ENCODE data around the gene ZNF219.

Gene ZNF219

DNA sequence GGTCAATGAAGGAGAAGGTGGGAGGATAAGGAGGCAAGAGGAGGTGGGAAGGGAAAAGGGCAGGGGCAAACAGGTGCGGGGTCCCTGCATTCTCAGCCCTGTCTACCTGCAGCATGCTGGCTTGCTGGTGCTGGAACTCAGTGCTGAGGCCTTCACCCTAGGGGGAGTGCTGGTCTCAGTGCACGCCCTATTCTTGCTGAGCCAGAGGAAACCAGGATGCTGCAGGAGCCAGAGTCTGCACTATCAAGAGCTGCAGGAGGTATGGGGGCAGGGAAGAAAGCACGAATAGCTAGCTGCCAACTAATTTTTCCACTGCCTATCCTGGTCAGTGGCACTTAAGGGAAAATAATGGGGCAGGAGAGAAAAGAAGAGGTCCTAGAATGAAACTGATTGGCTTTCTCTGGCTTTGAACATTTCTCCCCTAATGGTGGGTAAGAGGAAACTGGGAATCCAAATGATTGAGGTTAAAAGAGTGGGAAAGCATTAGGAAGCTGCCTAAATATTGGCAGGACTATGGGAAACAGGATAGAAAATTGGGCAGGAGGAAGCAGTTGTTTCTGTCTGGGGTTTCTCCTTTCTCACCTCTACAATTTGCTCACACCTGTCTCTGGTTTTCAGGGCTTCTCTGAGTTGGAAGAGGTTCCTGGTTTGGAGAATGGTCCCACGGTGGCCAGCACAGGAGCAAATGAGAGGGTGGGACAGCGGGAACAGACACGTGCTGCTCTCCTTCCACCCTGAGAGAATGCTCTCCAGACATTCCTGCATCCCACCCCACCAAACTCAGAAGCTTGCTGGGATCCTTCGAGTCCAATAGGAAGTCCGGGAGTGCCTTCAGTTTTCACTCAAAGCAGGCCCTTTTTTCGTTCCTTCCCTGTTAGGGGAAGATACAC, 4.3 kb upstream of the ZNF219 start:
- DNase-seq (ENCODE audit: low read depth in 1 of 2, low spot score in 1 of 2): no peak

DNA sequence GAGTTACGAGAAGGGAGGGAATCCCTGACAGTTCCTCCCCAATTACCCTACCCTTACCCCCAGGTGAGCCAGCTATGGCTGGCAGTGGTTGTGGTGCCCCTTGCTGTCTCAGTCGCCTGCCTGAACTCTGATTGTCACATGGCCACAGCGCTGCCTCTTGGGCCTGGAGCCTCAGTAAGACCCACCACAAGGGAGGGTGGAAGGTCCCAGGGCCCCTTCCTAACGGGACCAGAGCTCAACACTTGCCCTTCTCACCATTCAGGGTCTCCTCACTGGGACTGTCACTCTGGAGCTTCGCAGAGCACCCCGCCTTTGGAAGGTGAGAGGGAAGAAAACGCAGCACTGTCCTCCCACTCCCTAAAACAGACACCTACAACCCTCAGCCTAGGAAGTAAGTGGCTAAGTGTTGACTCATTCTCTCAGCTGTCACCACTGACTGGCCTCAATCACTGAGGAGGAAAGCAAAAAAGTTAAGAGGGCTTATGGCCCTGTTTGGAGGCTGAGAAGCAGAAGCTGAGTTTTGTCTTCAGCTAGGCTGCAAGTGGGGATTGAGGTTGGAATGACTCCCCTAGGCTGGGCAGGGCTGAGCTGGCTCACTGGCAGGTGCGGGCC, 3.5 kb upstream of the ZNF219 start:
- DNase-seq (ENCODE audit: low read depth in 1 of 2, low spot score in 1 of 2): no peak

DNA sequence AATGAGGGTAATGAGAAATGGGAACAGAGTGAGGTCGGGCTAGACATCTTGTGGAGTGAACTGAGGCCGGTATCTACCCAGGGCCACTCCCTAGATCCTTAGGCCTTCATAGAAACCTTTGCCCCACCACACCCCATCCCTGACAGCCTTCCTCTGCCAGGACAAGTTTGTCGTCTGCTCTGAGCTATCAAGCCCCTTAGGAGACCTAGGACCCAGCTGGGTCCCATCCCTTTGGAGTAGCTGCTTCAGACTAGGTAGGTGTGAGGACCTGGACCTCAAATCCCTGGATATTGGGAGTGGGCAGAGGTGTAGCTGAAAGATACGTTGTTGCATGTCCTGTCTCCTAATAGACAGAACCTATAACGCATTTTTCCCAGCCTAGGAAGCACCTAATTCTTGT, 2.5 kb upstream of the ZNF219 start, which contains the start of gene TMEM253:
TMEM253 (plus strand) TSS at position 136 of the 400 bp plus-strand sequence. CDS start 278 bp downstream, outside the sequence.
- no peak for DNase-seq (ENCODE audit: low read depth in 1 of 2, low spot score in 1 of 2)

DNA sequence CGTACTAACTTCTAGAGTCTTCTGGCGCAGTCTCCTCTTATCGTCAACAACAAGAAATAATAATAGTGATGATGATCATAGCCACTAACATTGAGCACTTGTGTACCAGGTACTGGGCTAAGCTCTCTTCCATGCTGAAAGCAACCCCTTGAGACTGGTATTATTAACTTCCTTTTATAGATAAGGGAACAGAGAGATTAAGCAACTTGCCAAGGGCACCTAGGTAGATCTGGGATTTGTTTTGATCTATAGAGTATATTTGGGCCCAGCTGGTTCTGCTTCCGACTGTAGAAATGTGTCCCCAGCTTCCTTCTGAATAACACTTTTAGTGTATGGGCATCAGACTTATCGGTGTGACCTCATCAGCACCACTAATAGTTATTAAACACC, 1.1 kb upstream of the ZNF219 start:
- DNase-seq (ENCODE audit: low read depth in 1 of 2, low spot score in 1 of 2): no peak

DNA sequence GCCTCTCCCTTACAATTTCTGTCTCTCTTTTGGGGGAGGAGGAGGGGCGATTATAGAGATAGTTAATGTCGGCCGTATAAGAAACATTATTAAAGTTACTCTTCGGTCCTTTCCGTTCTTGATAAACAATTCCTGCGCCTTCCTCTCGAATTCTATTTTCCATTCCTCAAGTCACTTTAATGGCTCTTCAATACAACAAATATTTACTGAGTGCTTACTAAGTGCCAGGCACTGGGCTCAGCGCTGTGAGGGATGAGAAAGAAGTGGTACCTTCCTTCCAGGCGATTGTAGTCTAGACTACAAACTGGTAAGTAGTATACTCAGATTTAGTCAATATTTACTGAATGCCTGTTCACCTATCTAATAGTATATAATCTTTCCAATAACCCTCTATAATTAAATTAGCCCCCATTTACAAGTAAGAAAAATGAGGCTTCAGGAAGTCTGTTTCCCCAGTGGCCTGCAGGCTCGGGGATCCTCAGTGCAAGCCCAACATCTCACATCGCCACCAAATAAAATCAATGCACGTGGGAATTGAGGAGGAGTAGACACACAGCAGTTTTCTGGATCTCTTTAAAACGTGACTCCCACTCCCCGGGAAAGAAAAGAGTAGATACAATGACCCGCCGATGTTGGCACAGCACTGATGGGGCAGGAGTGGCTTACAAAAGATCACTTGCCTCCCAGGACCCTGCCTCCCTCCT, 589 bp upstream of the ZNF219 start:
- DNase-seq (ENCODE audit: low read depth in 1 of 2, low spot score in 1 of 2): no peak

DNA sequence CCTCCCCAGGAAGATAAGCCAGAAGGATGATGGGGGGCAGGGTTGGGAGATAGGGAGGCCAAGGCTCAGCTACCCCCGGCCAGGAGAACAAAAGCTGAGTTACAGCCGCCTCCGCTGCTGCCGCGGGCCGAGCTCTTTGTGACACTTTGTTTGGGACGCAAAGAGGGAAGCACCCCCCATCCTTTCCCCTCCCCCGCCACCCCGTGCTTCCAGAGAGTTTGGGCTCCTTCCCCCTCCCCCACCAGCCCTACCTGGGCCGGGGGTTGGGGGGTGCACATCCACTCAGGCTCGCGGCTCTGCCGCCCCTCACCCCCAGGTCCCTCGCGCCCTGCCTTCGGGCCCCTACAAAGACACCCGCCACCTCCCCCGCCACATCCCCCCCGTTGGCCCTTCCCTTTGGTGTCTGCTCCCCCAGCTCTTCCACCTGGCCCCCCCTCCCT, 799 bp downstream of the ZNF219 start:
- DNase-seq (ENCODE audit: low read depth in 1 of 2, low spot score in 1 of 2): no peak

DNA sequence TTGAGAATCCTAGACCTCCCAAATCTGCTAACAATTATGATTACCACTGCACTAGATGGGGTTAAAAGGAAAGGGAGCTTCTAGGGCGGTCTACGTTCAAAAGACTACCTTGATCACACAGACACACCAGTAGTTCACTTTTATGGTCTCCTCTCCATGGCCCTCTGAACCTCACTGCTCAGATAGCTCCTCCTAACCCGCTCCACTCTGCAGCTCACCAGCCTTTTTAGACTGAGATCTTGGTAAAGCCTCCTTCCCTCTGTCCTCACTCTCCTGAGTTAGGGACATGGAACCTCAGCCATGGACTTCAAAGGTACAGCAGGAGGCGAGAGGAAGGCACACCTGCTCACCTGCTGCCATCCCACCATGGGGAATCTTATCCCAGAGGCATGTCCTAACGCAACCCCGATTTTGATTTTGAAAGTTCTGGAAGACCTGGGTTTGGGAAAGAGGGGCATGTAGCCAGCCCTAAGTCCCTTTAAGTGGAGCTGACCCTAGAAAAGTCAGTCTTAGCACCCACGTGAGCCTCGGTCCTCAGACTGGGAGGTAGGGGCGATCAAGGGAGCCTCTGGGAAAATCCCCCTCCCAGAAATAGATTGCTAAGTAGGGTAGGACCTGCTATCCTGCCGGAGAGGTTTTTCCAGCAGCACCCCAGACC, 1.3 kb downstream of the ZNF219 start:
- DNase-seq (ENCODE audit: low read depth in 1 of 2, low spot score in 1 of 2): no peak

DNA sequence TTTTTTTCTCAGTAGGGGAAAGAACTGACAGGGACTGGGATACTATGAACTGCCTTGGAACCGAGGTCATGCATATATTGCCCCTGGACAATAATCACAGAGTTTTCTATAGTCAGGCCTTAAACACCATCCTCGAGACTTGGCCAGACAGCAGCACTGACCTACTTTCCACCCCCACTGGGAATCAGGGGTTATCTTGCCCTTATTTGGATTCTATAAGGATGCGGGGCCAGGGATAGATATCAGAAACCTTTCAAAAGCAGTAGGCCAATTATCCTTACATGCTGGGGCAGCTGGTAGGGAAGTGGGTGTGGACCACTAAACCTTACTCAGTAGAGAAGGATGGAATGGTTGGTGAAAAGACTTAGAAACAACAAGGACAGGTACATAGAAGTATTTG, 2.0 kb downstream of the ZNF219 start:
- no peak for DNase-seq (ENCODE audit: low read depth in 1 of 2, low spot score in 1 of 2)

DNA sequence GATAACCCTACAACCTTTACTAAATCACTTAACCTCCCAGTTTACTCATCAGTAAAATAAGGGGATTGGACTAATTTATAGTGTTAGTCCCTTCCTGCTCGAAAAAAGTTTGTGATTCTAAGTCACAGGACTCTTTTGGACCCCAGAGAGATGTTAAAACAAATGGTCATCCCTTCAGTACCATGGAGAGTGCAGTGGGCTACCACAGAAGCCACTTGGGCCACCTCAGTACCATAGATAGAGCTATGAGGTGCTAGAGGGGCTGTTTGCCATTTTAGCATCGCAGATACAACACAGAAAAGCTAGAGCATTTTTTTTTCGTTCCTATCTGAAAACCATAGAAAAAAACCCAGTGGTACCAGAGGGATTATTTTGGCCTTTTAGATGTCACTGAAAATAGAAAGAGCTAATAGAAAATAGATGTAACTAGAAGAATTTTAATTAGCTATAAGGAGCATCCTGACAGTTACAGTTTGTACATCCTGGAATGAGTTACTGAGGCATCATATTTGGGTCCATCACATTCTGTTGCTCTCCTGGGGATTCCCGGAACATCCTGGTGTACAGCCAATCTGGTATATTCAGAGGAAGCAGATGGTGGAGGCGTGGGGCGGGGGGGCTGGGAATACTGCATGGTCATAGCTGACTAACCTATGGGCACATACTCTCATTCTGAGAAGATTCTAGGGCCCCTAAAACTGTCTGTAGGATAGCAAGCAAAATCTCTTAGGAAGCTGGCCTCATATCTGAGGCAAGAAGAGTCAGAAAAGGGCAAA, 2.8 kb downstream of the ZNF219 start:
- DNase-seq (ENCODE audit: low read depth in 1 of 2, low spot score in 1 of 2): no peak

DNA sequence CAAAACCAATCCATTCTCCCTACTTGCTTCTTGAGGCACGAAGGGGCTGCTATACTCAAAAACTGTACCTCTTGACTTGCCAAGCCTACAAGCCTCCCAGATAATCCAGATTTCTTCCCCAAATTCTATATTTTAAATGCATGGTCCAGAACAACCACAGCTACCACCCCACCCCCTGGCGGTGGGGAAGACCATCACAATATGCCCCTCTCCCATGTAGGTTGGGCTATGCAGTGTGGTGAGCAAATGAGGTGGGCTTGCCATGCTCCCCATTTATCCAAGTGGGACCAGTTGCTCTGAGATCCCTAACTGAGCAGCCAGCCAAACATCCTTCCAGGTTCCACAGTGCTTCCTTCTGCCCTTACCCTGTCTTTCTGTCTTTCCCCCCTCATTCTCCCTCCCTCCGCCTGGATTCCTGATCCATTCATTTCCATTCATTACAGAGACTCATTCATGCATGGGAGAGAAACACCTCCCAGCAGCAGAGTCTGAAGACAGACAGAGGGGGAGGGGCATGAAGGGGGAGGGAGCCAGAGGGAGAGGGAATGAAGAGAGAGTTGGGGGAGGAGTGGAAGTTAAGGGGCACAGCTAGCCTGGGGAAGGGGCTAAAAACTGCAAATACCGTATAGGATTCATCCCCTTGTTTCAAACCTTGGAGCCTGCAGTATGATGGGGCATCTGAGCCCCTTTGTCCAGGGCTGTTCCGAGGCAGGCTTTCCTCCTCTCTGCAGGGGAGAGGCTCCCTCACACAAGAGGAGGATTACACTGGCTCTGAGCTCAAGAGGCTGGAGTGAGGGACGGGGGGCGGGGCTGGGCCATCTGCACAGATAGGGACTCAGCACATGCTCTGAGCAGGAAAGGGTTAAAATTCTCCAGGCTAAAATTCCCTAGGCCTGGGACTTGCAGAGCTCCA, 4.4 kb downstream of the ZNF219 start:
- no peak for DNase-seq (ENCODE audit: low read depth in 1 of 2, low spot score in 1 of 2)

DNA sequence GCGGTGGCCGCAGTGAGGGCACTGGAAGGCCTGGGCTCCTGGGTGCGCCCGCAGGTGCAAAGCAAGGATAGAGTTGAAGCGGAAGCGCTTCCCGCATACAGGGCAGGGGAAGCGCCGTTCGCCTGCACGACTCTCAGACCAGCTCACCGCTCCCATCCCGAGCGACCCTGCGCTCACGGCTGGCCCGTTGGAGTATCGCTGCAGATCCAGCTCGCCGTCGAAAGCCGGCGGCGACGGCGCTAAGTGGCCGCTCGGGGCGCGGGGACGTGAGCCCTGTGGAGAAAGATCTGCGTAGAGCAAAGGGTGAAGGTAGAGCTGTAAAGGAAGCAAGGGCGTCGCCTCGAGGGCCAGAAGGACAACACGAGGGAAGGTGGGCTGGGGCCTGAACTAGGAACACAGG, 5.4 kb downstream of the ZNF219 start:
- DNase-seq (ENCODE audit: low read depth in 1 of 2, low spot score in 1 of 2): no peak

DNA sequence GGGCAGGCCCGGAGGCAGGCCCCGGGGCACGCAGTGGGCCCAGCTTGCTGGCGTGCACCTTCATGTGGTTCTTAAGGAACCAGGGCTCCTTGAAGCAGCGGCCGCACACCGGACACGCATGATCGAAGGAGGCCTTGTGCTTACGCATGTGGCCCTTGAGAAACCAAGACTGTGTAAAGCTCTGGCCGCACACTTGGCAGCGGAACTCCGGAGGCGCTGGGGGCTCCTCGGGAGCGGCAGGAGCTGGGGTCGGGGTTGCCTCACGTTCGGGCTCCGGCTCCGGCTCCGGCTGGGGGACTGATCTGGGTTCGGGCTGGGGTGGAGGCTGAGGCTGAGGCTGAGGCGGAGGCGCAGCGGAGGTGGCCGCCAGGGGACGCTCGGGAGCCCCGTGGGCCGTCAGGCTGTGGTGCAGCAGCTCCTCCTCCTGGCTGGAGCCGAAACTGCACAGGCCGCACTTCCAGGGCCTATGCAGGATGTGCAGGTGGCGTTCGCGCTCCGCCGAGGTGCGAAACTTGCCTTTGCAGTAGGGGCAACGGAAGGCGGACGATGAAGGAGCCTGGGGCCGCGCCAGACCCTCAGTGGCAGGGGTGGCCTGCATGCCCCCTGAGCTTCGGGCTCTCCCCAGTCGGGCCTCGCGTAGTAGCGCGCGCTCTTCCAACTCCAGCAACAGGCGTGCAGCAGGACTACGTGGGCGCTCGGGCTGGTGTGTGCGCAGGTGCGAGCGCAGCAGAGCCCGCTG, 6.0 kb downstream of the ZNF219 start:
- peak; percentile 86 to 92 for DNase-seq (ENCODE audit: low read depth in 1 of 2, low spot score in 1 of 2)

DNA sequence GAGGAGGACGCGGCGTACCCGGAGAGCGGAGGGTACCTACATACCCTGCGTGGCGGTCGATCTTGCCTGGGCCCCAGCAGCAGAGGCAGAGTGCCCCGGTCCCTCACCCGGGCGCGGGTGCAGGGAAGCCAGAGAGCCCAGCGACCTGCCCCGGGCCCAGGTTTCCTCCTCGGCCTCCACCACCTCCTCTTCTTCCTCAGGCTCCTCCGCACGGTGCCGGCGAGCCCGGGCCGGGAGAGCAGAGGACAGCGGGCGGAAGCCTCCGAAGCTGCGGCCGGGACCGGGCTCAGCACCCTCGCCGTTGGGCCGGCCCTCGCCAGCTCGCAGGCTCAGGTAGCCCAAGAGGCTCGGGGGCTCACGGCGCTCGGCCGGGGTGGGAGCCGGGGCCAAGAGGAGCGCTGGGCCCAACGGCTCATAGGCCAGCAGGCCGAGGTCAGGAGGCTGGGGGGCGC, 6.6 kb downstream of the ZNF219 start:
- no peak for DNase-seq (ENCODE audit: low read depth in 1 of 2, low spot score in 1 of 2)

DNA sequence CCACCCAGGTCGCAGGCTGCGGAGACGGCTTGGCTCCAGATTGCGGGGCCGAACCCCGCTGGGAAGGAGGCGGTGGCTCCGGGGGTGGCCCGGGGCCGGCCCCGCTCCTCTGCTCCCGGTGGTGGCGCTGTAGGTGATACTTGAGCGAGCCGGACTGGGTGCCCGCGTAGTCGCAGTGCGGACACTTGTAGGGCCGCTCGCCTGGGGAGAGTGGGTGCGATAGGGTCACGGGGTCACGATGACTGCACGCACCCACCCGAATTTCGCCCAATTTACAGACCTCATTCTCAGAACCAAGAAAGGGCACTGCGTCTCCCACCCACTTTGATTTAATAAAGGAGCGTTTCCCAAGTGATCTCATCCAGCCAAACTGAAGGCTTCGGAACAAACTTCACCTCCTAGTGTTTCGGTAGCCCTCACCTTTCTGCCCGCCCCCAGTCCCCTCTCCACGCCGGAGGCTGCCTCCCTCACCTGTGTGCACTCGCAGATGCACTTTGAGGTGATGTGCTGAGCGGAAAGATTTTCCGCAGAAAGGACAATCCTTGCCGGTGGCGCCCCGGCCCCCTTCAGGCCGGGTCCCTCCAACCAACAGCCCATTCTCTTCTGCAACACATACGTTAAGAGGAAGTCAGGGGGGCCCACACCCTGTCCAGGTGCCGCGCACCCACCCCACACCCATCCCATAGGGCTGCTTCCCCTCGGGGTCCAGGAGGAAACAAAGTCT, 7.4 kb downstream of the ZNF219 start:
- DNase-seq (ENCODE audit: low read depth in 1 of 2, low spot score in 1 of 2): no peak

DNA sequence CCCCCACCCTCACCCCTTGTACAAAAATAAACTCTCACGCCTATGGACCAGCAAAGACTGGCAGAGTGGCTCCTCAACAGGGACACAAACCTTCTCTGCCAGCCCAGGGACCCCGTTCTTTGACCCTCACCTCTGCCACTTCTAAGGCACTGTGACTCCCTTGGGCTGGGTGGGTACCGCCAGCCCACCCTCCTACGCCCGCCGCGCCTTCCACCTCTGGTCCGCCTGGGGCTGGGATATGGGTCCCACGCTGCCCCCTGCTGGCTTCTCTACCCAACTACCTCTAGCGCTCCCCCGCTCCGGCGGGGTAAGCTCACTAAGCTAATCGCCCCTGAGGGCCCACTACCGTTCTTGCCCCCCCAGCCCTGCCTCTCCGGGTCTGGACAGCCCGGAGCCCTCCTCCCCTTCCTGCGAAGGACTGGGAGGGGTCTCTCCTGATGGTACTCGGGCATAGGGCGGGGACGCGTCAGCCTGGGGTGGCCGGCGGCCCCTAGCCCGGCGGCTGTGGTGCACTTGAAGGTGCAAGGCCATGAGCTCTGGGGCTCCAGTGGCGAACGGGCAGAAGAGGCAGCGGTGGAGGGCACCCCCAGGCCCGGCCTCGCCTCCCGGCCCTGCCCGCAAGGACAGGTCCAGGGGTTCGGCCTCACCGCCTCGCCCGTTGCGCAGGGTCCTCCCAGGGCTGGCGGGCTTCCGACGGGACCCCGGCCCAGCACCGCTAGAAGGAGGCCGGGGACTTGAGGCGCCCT, 8.1 kb downstream of the ZNF219 start:
- no peak for DNase-seq (ENCODE audit: low read depth in 1 of 2, low spot score in 1 of 2)

DNA sequence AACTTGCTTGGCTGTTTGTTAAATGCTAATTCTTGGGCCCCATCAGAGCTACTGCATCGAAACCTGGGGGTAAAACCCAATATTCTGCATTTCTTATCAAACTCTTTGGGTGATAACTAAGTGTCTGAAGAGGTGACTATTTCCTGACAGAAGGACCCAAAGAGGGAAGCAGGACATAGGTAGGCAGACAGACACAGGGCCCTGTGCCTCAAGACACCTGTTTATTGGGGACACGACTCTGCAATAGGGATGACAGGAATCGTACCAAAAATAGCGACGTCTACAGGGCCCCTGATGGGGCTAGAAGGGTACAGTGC, 8.6 kb downstream of the ZNF219 start:
- DNase-seq (ENCODE audit: low read depth in 1 of 2, low spot score in 1 of 2): no peak

DNA sequence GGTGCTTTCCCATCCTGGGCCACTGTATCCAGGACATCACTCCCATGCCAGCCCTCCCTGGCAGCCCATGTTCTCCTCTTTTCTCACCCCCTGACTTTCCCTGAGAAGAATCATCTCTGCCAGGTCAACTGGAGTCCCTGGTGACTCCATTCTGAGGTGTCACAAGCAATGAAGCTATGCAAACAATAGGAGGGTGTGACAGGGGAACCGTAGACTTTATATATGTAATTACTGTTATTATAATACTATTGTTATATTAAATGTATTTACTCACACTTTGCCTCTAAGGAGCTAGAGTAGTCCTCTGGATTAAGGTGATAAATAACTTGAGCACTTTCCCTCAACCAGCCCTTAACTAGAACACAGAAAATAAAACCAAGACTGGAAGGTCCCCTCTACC, 9.2 kb downstream of the ZNF219 start:
- DNase-seq (ENCODE audit: low read depth in 1 of 2, low spot score in 1 of 2): no peak

DNA sequence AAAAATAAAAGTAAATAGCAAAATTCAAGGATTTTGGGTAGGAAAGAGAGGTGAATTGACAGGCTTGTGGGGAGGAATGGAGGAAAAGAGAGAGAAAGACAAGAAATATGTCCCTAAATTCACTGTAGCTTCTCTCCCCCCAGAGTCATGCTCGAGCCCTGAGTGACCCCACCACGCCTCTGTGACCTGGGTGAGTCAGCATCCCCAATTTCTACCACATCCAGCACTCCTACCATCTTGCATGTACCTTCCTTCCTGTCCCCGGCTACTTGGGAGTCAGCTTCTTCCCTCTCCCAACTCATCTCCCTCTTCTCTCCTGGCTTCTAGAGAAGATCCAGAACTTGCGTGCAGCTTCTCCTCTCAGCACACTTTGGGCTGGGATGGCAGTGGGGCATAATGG, 9.8 kb downstream of the ZNF219 start:
- DNase-seq (ENCODE audit: low read depth in 1 of 2, low spot score in 1 of 2): no peak

Data from activated CD4-positive, alpha-beta T cell treated with anti-CD3 and anti-CD28 coated beads, Interleukin-2, amount 50 U/mL, for 24 hours (primary cell).